PC-3 (cell line): ENCODE results near the gene ASB18.

Source experiments
- EZH2 ChIP-seq: fragments of 300-600 bp; sonication (generic); IDR thresholded peaks from one replicate; pipeline ENCODE4 v1.6.1; 2017; ENCODE audit warnings: antibody characterized with exemption, mild to moderate bottlenecking, low read length; ENCODE audit not compliant: unreplicated experiment
- EZH2phosphoT487 ChIP-seq: fragments of 300-600 bp; sonication (generic); IDR thresholded peaks from 2 replicates; pipeline ENCODE4 v1.6.1; 2018; ENCODE audit warnings: mild to moderate bottlenecking, antibody characterized with exemption, low read length, borderline replicate concordance
- TF ChIP-seq, protein P1 (sequence below): fragments of 300-600 bp; sonication (generic); conservative IDR thresholded peaks from 2 replicates; pipeline ENCODE4 v1.5.1; 2017; ENCODE audit warnings: antibody characterized with exemption, low read depth, mild to moderate bottlenecking, low read length

- TF ChIP-seq, protein P1, sequence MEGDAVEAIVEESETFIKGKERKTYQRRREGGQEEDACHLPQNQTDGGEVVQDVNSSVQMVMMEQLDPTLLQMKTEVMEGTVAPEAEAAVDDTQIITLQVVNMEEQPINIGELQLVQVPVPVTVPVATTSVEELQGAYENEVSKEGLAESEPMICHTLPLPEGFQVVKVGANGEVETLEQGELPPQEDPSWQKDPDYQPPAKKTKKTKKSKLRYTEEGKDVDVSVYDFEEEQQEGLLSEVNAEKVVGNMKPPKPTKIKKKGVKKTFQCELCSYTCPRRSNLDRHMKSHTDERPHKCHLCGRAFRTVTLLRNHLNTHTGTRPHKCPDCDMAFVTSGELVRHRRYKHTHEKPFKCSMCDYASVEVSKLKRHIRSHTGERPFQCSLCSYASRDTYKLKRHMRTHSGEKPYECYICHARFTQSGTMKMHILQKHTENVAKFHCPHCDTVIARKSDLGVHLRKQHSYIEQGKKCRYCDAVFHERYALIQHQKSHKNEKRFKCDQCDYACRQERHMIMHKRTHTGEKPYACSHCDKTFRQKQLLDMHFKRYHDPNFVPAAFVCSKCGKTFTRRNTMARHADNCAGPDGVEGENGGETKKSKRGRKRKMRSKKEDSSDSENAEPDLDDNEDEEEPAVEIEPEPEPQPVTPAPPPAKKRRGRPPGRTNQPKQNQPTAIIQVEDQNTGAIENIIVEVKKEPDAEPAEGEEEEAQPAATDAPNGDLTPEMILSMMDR = no peak
- TF ChIP-seq EZH2 (no peak), EZH2phosphoT487 (no peak)
Measured at GRCh38 chr2:236262238-236262637, 2.0 kb downstream of the ASB18 start.
